Endothelial cell of umbilical vein (primary cell): ENCODE data around the gene SLC24A3. TPM values are rescaled to one million over a fixed set of nuclear protein-coding genes. Genes with fewer than 3 reads are reported as not detected.

ENCODE experiments used
- BruUV-seq: library from RNA; stranded (reverse); fragments of 400-500 nt; replicated peaks from 2 replicates; lab custom pipeline; 2021; lab: Mats Ljungman, UMichigan
- CTCF ChIA-PET: fragments of 300-600, 350-600 bp; sonication (Branson Sonifier 250); formaldehyde crosslinking; loops from one replicate; lab custom pipeline; 2021; ENCODE audit warnings: antibody characterized with exemption, inconsistent platforms; lab: Charles Lee
- POLR2A ChIA-PET: fragments of 300-600, 350-600 bp; sonication (Branson Sonifier 250); formaldehyde crosslinking; loops from one replicate; lab custom pipeline; 2021; ENCODE audit warnings: antibody characterized with exemption, inconsistent platforms; lab: Charles Lee
- DNase-seq: peaks from one replicate; pipeline ENCODE4 v3.0.0-alpha.2; 2011; ENCODE audit warnings: low read depth, low spot score
- FAIRE-seq: peaks from 2 replicates; lab custom pipeline; 2011; peaks lifted over from hg19 to GRCh38; lab: Jason Lieb, UNC
- H2AFZ ChIP-seq: 2 replicates; pipeline ENCODE4 v1.6.0; 2012; ENCODE audit warnings: low read depth, low read length, control low read depth, inconsistent platforms
- H3K27ac ChIP-seq: 2 replicates; pipeline ENCODE4 v1.5.1; 2011; ENCODE audit warnings: low read depth, mild to moderate bottlenecking, control low read depth, low read length, moderate library complexity; ENCODE audit not compliant: insufficient read depth
- H3K27me3 ChIP-seq, 2 experiments: 2 replicates each; pipeline versions ENCODE4 v1.6.0 to v1.6.1; 2011; ENCODE audit warnings: low read length in 2 of 2, mixed read lengths in 1 of 2; ENCODE audit not compliant: control insufficient read depth in 2 of 2, insufficient read depth in 2 of 2
- H3K36me3 ChIP-seq, 2 experiments: 2 replicates in 1 of 2; 3 replicates in 1 of 2; pipeline ENCODE4 v1.5.1; 2011; ENCODE audit warnings: low read length in 2 of 2, mild to moderate bottlenecking in 1 of 2, moderate library complexity in 1 of 2; ENCODE audit not compliant: control insufficient read depth in 2 of 2, insufficient read depth in 2 of 2; ENCODE audit errors: extremely low read depth in 1 of 2
- H3K4me1 ChIP-seq: 3 replicates; pipeline ENCODE4 v1.5.1; 2011; ENCODE audit warnings: mild to moderate bottlenecking, low read length; ENCODE audit not compliant: control insufficient read depth, insufficient read depth; ENCODE audit errors: extremely low read depth
- H3K4me2 ChIP-seq: 2 replicates; pipeline ENCODE4 v1.6.1; 2011; ENCODE audit warnings: low read length, control low read depth, mixed read lengths; ENCODE audit not compliant: insufficient read depth
- H3K4me3 ChIP-seq, 3 experiments: fragments of 200-600 bp in 1 of 3; sonication (generic), shearing (Covaris generic) in 1 of 3; replicated peaks in 1 of 3; 2 replicates each; pipeline ENCODE4 v1.5.1; 2011 to 2016; ENCODE audit warnings: control low read depth in 3 of 3, low read length in 3 of 3, mild to moderate bottlenecking in 2 of 3, inconsistent platforms in 1 of 3, low read depth in 1 of 3, moderate library complexity in 1 of 3; ENCODE audit not compliant: insufficient read depth in 1 of 3
- H3K79me2 ChIP-seq: 2 replicates; pipeline ENCODE4 v1.6.0; 2012; ENCODE audit warnings: low read length, inconsistent platforms; ENCODE audit not compliant: control insufficient read depth, insufficient read depth
- H3K9ac ChIP-seq: replicated peaks from 2 replicates; pipeline ENCODE3; 2011; ENCODE audit warnings: low read length, control low read depth; ENCODE audit not compliant: insufficient read depth; ENCODE audit errors: extremely low read depth
- H3K9me1 ChIP-seq: replicated peaks from 3 replicates; pipeline ENCODE4 v1.6.0; 2011; ENCODE audit warnings: mild to moderate bottlenecking, low read length; ENCODE audit not compliant: control insufficient read depth, insufficient read depth; ENCODE audit errors: extremely low read depth
- H3K9me3 ChIP-seq: replicated peaks from 2 replicates; pipeline ENCODE4 v1.5.1; 2012; ENCODE audit warnings: low read length, inconsistent platforms; ENCODE audit not compliant: control insufficient read depth, insufficient read depth
- H4K20me1 ChIP-seq: replicated peaks from 2 replicates; pipeline ENCODE3; 2011; ENCODE audit warnings: mild to moderate bottlenecking, low read length; ENCODE audit not compliant: control insufficient read depth, insufficient read depth; ENCODE audit errors: extremely low read depth
- FOS ChIP-seq: IDR thresholded peaks from 2 replicates; pipeline ENCODE4 v1.6.1; 2011; ENCODE audit warnings: mild to moderate bottlenecking, low read length, moderate library complexity, borderline replicate concordance; ENCODE audit not compliant: insufficient read depth
- GATA2 ChIP-seq: IDR thresholded peaks from 2 replicates; pipeline ENCODE4 v1.7.0; 2011; ENCODE audit warnings: low read depth, mild to moderate bottlenecking, moderate library complexity, mixed read lengths, low read length; ENCODE audit not compliant: insufficient read length, insufficient read depth
- MAX ChIP-seq: IDR thresholded peaks from 2 replicates; pipeline ENCODE4 v1.6.1; 2011; ENCODE audit not compliant: insufficient read depth, insufficient read length
- MYC ChIP-seq: IDR thresholded peaks from one replicate; pipeline ENCODE4 v1.6.1; 2011; ENCODE audit warnings: mild to moderate bottlenecking, low read depth, low read length
- POLR2A ChIP-seq: IDR thresholded peaks from 2 replicates; pipeline ENCODE4 v1.6.1; 2012; ENCODE audit warnings: low read depth, mild to moderate bottlenecking, control low read depth, low read length
- dilution Hi-C: fragments of 300-500 bp; cut with MboI; formaldehyde crosslinking; loops from one replicate; pipeline ENCODE4 v1.15.0; 2019; ENCODE audit warnings: low sequenced_read_pairs; ENCODE audit not compliant: extremely low pct_ligation_motif_present
- intact Hi-C: fragments of 100-400 bp; cut with micrococcal nuclease; formaldehyde crosslinking; loops from one replicate; pipeline ENCODE4 v1.10.0; 2022
- polyA plus RNA-seq, 4 experiments: library from polyadenylated mRNA; depleted of rRNA in 3 of 4; stranded (reverse) in 3 of 4; unstranded in 1 of 4; fragments of >200 nt; gene quantifications; 2 replicates each; pipeline versions ENCODE4 v1.2.1 to v1.2.3, GENCODE V29; 2011 to 2012; ENCODE audit warnings: missing spikeins in 1 of 4
- total RNA-seq: library from RNA; stranded (reverse); gene quantifications from 2 replicates; pipeline ENCODE4 v1.2.3, GENCODE V29; 2021

SLC24A3 gene
- total and polyA plus RNA-seq, 2 donors (not counting 3 experiments of a cell fraction or from before 2014, with no cell fraction given) = not detected

- Histone ChIP-seq H3K9me1 (no peaks in the 10 kb centered on the region), H3K27ac (no peak overlapping the region), H3K27me3 (peaks cover 0 to 1% of the 10 kb centered on the region in 2 experiments), H4K20me1 (no peaks in the 10 kb centered on the region), H3K9ac (no peak overlapping the region), H3K4me2 (no peak overlapping the region), H3K9me3 (no peaks in the 10 kb centered on the region), H3K36me3 (no peaks in the 10 kb centered on the region), H2AFZ (no peak overlapping the region), H3K79me2 (no peaks in the 10 kb centered on the region), H3K4me3 (no peak overlapping the region), H3K4me1 (no peaks in the 10 kb centered on the region)
- CTCF ChIA-PET = interaction anchor here (1.4 to 3.3 kb wide), 2 partner anchors 9 to 41 kb away, joined by 5 to 30 read pairs; no protein-coding TSS in a partner anchor
- dilution Hi-C loops (no loop called here), intact Hi-C loops (no loop called here)
- no peak for TF ChIP-seq MYC
- no peak for TF ChIP-seq MAX
- TF ChIP-seq POLR2A = no peak
- no peak for TF ChIP-seq GATA2
- DNase-seq (no peak), FAIRE-seq (no peak)
- POLR2A ChIA-PET = no interaction called here
- BruUV-seq = no TSS peak
Measured at GRCh38 chr20:19620446-19620845, 408.0 kb downstream of the SLC24A3 start.

DNA sequence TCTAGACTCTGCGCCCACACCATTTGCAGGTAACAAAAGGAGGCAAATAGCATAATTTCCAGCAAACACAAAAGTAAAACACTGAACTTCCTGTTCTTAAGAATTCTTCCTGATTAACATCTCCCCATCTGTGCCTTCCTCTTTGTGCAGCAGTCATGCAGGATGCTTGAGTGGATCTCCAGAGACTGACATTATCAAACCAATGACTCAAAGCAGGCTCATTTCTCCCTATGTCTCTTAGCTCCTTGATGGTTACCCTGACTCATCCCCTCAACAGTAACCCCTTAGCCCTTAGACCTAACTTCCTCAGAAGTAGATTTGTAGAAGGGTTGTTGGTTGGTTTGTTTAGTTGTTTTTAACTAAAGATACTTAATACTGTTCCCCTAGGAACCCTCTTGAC lies 408.6 kb downstream of the SLC24A3 start:
- POLR2A ChIA-PET = no interaction called here
- DNase-seq (no peak), FAIRE-seq (no peak)
- dilution Hi-C loops (no loop called here), intact Hi-C loops (no loop called here)
- no peaks in the 10 kb centered on the region for H3K36me3 ChIP-seq
- TF ChIP-seq MAX (no peak), FOS (peak; percentile 60), GATA2 (peak; percentile 66)
- H3K4me1 ChIP-seq = no peaks in the 10 kb centered on the region
- H3K4me3 ChIP-seq = no peak overlapping the region
- H3K9me3 ChIP-seq = no peaks in the 10 kb centered on the region
- CTCF ChIA-PET = interaction anchor here (1.4 to 3.3 kb wide), 2 partner anchors 8 to 41 kb away, joined by 5 to 30 read pairs; no protein-coding TSS in a partner anchor
- no peaks in the 10 kb centered on the region for H4K20me1 ChIP-seq
- no peaks in the 10 kb centered on the region for H3K9me1 ChIP-seq
- H3K27ac ChIP-seq = no peak overlapping the region
- H3K4me2 ChIP-seq = no peak overlapping the region
- no peak overlapping the region for H3K9ac ChIP-seq
- peaks cover 0 to 1% of the 10 kb centered on the region in 2 experiments for H3K27me3 ChIP-seq
- no peaks in the 10 kb centered on the region for H3K79me2 ChIP-seq
- BruUV-seq = no TSS peak
- no peak overlapping the region for H2AFZ ChIP-seq
